PC-3 (cell line): ENCODE results near the gene S100A16.

Source experiments
- EZH2phosphoT487 ChIP-seq: fragments of 300-600 bp; sonication (generic); IDR thresholded peaks from 2 replicates; pipeline ENCODE4 v1.6.1; 2018; ENCODE audit warnings: mild to moderate bottlenecking, antibody characterized with exemption, low read length, borderline replicate concordance
- TF ChIP-seq, protein P1 (sequence below): fragments of 300-600 bp; sonication (generic); conservative IDR thresholded peaks from 2 replicates; pipeline ENCODE4 v1.5.1; 2017; ENCODE audit warnings: antibody characterized with exemption, low read depth, mild to moderate bottlenecking, low read length

DNA sequence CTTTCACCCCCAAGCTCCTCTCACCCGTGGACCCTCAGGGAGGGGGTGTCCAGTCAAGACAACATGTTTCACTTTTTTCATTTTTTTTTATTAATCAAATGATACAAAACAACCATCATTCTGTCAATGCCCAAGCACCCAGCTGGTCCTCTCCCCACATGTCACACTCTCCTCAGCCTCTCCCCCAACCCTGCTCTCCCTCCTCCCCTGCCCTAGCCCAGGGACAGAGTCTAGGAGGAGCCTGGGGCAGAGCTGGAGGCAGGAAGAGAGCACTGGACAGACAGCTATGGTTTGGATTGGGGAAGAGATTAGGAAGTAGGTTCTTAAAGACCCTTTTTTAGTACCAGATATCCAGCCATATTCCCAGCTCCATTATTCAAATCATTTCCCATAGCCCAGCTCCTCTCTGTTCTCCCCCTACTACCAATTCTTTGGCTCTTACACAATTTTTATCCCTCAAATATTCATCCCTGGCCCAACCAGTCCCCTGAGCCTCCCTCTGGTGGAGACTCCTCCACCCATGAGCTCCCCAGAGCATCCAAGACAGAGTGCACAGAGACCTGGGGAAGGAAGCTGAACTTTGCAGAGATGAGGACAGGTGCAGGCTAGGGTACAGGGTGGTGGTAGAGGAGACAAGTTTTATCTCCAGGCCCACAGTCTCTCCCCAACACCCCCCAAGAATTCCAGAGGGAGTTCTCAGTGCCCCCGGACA is 1.4 kb upstream of the S100A16 start:
- no peak for TF ChIP-seq EZH2phosphoT487
- TF ChIP-seq, protein P1, sequence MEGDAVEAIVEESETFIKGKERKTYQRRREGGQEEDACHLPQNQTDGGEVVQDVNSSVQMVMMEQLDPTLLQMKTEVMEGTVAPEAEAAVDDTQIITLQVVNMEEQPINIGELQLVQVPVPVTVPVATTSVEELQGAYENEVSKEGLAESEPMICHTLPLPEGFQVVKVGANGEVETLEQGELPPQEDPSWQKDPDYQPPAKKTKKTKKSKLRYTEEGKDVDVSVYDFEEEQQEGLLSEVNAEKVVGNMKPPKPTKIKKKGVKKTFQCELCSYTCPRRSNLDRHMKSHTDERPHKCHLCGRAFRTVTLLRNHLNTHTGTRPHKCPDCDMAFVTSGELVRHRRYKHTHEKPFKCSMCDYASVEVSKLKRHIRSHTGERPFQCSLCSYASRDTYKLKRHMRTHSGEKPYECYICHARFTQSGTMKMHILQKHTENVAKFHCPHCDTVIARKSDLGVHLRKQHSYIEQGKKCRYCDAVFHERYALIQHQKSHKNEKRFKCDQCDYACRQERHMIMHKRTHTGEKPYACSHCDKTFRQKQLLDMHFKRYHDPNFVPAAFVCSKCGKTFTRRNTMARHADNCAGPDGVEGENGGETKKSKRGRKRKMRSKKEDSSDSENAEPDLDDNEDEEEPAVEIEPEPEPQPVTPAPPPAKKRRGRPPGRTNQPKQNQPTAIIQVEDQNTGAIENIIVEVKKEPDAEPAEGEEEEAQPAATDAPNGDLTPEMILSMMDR, result no peak; the same call in 1 of the 2 replicates
